ENCODE data around the gene ADAMTS18.

- TF ChIP-seq CTCF (conservative IDR thresholded peaks at IDR 0.05; ENCODE audit: low read depth, low read length), result peak; percentile 56
- no peak for TF ChIP-seq EZH2phosphoT487 (IDR thresholded peaks at IDR 0.05; ENCODE audit: borderline replicate concordance, low read length)
Observed at GRCh38 chr16:77406680-77407079, 28.2 kb downstream of the ADAMTS18 start.
